Kidney capillary endothelial cell (primary cell): Measurements from ENCODE around the gene GAGE1.
A peak's percentile ranks its signal among the peaks of the same experiment; 100 is the strongest.
"Not testable (repeated sequence)": the region's sequence is repeated elsewhere in the genome, so short reads cannot be mapped to it uniquely, and the experiment has no call there.

Experiments used
- DNase-seq: peaks from one replicate; pipeline ENCODE4 v3.0.0-alpha.2; 2018; ENCODE audit warnings: low spot score

Gene GAGE1

GRCh38 chrX:49598720-49599119 lies at the start of gene GAGE1:
Gene GAGE1, plus strand, starts transcription at chrX:49599020. Its CDS starts 1,155 bp downstream, at chrX:49600175.
- not testable (repeated sequence) for DNase-seq

DNA sequence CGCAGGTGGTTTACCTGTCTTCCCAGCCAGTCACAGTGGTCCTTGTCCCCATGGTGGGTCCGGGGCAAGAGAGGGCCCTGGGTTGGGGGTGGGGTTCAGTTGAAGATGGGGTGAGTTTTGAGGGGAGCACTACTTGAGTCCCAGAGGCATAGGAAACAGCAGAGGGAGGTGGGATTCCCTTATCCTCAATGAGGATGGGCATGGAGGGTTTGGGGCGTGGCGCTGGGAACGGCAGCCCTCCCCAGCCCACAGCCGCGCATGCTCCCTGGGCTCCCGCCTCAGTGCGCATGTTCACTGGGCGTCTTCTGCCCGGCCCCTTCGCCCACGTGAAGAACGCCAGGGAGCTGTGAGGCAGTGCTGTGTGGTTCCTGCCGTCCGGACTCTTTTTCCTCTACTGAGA lies 47.8 kb upstream of the GAGE1 start, which contains the start of gene GAGE12E:
Gene GAGE12E (plus strand): TSS at position 301 of the 400 bp plus-strand sequence. CDS start 1,155 bp downstream, outside the sequence.
- DNase-seq, result not testable (repeated sequence)

DNA sequence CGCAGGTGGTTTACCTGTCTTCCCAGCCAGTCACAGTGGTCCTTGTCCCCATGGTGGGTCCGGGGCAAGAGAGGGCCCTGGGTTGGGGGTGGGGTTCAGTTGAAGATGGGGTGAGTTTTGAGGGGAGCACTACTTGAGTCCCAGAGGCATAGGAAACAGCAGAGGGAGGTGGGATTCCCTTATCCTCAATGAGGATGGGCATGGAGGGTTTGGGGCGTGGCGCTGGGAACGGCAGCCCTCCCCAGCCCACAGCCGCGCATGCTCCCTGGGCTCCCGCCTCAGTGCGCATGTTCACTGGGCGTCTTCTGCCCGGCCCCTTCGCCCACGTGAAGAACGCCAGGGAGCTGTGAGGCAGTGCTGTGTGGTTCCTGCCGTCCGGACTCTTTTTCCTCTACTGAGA lies 38.3 kb upstream of the GAGE1 start, which contains the start of gene GAGE12F:
Gene GAGE12F (plus strand): TSS at position 301 of the 400 bp plus-strand sequence. CDS start 1,155 bp downstream, outside the sequence.
- not testable (repeated sequence) for DNase-seq

GRCh38 chrX:49568728-49569127 lies 30.1 kb upstream of the GAGE1 start:
- DNase-seq, result not testable (repeated sequence)

- not testable (repeated sequence) for DNase-seq
These were observed 29.7 kb upstream of the GAGE1 start for GRCh38 chrX:49569152-49569551.

GRCh38 chrX:49570100-49570499 lies 28.7 kb upstream of the GAGE1 start, which contains the start of gene GAGE12G:
Gene GAGE12G, plus strand, starts transcription at chrX:49570400. Its CDS starts 1,155 bp downstream, at chrX:49571555.
- not testable (repeated sequence) for DNase-seq

DNA sequence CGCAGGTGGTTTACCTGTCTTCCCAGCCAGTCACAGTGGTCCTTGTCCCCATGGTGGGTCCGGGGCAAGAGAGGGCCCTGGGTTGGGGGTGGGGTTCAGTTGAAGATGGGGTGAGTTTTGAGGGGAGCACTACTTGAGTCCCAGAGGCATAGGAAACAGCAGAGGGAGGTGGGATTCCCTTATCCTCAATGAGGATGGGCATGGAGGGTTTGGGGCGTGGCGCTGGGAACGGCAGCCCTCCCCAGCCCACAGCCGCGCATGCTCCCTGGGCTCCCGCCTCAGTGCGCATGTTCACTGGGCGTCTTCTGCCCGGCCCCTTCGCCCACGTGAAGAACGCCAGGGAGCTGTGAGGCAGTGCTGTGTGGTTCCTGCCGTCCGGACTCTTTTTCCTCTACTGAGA lies 19.2 kb upstream of the GAGE1 start, which contains the start of gene GAGE12H:
Gene GAGE12H (plus strand): TSS at position 301 of the 400 bp plus-strand sequence. CDS start 1,155 bp downstream, outside the sequence.
- DNase-seq, result not testable (repeated sequence)

- DNase-seq, result not testable (repeated sequence)
These were observed 9.6 kb upstream of the GAGE1 start, which contains the start of gene GAGE2A for GRCh38 chrX:49589196-49589595. Gene GAGE2A, plus strand, starts transcription at chrX:49589496. Its CDS starts 1,155 bp downstream, at chrX:49590651.

DNA sequence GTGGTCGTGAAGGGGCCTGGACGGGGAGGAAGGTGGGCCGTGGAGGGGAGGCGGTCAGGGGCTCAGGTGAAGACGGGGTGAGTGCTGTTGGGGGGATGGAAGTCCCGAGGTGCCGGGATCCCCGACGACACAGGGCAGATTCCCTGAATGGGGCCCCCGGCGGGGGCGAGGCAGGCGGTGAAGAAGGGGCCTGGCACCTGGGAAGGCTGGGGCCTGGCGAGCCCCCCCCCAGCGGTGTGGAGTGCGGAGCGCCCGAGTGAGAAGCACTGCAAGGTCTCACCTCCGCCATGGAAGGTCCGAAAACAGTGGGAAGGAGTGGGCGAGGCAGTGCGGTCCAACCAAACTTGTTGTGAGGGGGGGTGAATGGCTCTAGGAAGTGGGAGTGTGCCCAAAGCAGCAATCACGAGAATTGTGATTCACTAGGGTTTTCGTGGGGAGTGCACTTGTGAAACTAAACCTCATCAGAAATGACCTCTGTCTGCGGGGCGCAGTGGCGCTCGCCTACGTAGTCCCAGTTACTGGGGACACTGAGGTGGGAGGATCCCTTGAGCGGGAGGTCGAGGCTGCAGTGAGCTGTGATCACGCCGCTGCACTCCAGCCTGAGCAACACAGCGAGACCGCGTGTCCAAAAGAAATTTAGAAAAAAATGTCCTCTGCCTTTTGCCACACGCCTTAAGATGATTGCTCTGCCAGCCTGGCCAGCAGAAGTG lies 8.9 kb upstream of the GAGE1 start:
- not testable (repeated sequence) for DNase-seq

DNA sequence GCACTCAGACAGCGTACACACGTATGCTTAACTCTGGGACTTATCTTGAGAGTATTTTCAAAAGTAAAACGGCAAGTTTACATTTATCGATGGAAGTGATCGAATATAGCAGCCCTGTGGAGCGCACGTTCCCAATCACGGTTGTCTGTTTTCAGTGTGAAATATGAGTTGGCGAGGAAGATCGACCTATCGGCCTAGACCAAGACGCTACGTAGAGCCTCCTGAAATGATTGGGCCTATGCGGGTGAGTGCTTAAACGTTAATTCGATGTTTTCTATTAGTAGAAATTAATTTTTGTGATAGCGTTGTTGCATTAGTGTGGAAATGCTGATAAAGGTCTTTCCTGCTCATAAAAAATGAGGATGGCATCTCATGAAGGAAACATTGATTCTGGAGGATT lies 8.3 kb upstream of the GAGE1 start:
- not testable (repeated sequence) for DNase-seq

- DNase-seq, result peak; percentile 1
These were observed 12.0 kb downstream of the GAGE1 start for GRCh38 chrX:49610718-49611310.

- DNase-seq, result no peak
These were observed 19.8 kb downstream of the GAGE1 start for GRCh38 chrX:49618574-49618973.

DNA sequence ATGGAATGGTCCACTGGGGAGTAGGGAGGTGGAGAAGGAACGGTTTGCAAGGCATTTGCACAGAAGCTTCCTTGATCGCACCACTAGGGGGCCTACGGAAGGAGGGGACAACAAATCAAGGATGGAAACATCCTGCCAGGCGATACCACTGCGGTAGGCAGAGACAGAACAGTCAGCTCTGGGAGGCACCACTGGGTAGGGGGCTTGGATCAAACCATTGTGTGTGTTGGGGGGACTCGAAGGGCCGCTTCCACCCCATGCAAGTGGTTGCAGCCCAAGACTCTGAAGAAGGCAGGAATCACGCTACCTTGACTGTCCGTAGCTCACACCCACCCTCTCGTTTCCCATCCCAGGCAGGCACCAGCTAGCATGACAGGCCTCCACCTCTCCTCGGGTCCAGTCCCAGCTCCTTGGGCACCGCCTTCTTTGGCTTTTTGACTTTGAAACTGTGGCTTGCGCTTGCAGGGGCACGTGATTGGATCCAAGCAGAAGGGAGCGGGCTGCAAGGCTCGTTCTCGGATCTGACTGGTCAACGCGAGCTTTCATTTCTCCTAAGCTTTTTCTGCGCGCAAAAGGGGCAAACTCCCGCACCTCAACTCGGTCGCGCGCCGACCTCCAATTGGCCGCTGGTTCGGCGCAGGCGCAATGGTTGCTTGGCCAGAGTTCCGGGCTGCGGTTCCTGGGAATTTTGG lies 28.4 kb downstream of the GAGE1 start:
- DNase-seq, result no peak

- no peak for DNase-seq
These were observed 46.3 kb downstream of the GAGE1 start for GRCh38 chrX:49644991-49645637.

- DNase-seq, result no peak
These were observed 57.7 kb downstream of the GAGE1 start for GRCh38 chrX:49656533-49656932.
